HG02610 (cell line): ENCODE results near the gene TXLNB.
A peak's percentile ranks its signal among the peaks of the same experiment; 100 is the strongest.
"Not testable (repeated sequence)": the region's sequence is repeated elsewhere in the genome, so short reads cannot be mapped to it uniquely, and the experiment has no call there.

ENCODE experiments used
- ATAC-seq: cut with Tn5 transposase; IDR thresholded peaks from one replicate; pipeline ENCODE4 v1.9.1; 2021; ENCODE audit warnings: mild to moderate bottlenecking, moderate library complexity; ENCODE audit not compliant: unreplicated experiment

Gene TXLNB

GRCh38 chr6:139240161-139241010 is 51.4 kb downstream of the TXLNB start:
- no peak for ATAC-seq

GRCh38 chr6:139239064-139239463 is 52.7 kb downstream of the TXLNB start:
- ATAC-seq: no peak

- ATAC-seq: no peak
These were observed 55.7 kb downstream of the TXLNB start for GRCh38 chr6:139236105-139236504.

- no peak for ATAC-seq
These were observed 56.1 kb downstream of the TXLNB start for GRCh38 chr6:139235661-139236060.

- ATAC-seq: not testable (repeated sequence)
These were observed 57.6 kb downstream of the TXLNB start for GRCh38 chr6:139234193-139234592.

- ATAC-seq: no peak
These were observed 60.6 kb downstream of the TXLNB start for GRCh38 chr6:139231206-139231605.

- ATAC-seq: no peak
These were observed 61.4 kb downstream of the TXLNB start for GRCh38 chr6:139230391-139230840.

- ATAC-seq: not testable (repeated sequence)
These were observed 63.4 kb downstream of the TXLNB start for GRCh38 chr6:139228387-139228786.

- ATAC-seq: no peak
These were observed 72.1 kb downstream of the TXLNB start for GRCh38 chr6:139219746-139220145.

- peak; percentile 100 for ATAC-seq
These were observed 72.5 kb downstream of the TXLNB start for GRCh38 chr6:139219271-139219729.

GRCh38 chr6:139212460-139212859 is 79.3 kb downstream of the TXLNB start:
- ATAC-seq: not testable (repeated sequence)

- ATAC-seq: not testable (repeated sequence)
These were observed 81.0 kb downstream of the TXLNB start for GRCh38 chr6:139210766-139211165.

GRCh38 chr6:139205843-139206242 is 86.0 kb downstream of the TXLNB start:
- ATAC-seq: no peak

GRCh38 chr6:139204978-139205377 is 86.8 kb downstream of the TXLNB start:
- no peak for ATAC-seq

GRCh38 chr6:139201378-139201777 is 90.4 kb downstream of the TXLNB start:
- no peak for ATAC-seq

GRCh38 chr6:139198529-139199288 is 93.1 kb downstream of the TXLNB start:
- no peak for ATAC-seq

- no peak for ATAC-seq
These were observed 97.1 kb downstream of the TXLNB start for GRCh38 chr6:139194740-139195139.
